HepG2 (cell line): ENCODE measurements around the gene LRIG3. TPM values are rescaled to one million over a fixed set of nuclear protein-coding genes. Genes with fewer than 3 reads are reported as not detected.

Experiments used
- ATAC-seq: fragments of 200-7000 bp; cut with Tn5 transposase; 3 replicates; pipeline ENCODE4 v1.9.1; 2020; ENCODE audit warnings: mild to moderate bottlenecking, moderate library complexity
- BruUV-seq: library from RNA; stranded (reverse); fragments of 400-500 nt; replicated peaks from 2 replicates; lab custom pipeline; 2021; lab: Mats Ljungman, UMichigan
- CTCF ChIA-PET: fragments of 300-600 bp; formaldehyde crosslinking; extraction: SDS; loops from one replicate; lab custom pipeline; 2021; ENCODE audit warnings: low total read pairs, inconsistent platforms, low intra/inter-chr PET ratio; lab: Yijun Ruan, JAX
- POLR2A ChIA-PET: fragments of 350-600 bp; sonication (Branson Sonifier 250); formaldehyde crosslinking; loops from one replicate; lab custom pipeline; 2020; ENCODE audit warnings: antibody characterized with exemption, inconsistent platforms; lab: Yijun Ruan, JAX
- DNase-seq: peaks from one replicate; pipeline ENCODE4 v3.0.0-alpha.2; 2015; ENCODE audit warnings: low spot score
- FAIRE-seq: peaks from 3 replicates; lab custom pipeline; 2011; peaks lifted over from hg19 to GRCh38; lab: Jason Lieb, UNC
- H2AFZ ChIP-seq: one replicate; pipeline ENCODE4 v1.6.1; 2011; ENCODE audit warnings: low read length, inconsistent platforms
- H3K27ac ChIP-seq: fragments of 300-600 bp; 3 replicates; pipeline ENCODE4 v1.8.0; 2011; ENCODE audit warnings: mixed run types, mild to moderate bottlenecking, mixed read lengths, low read length, inconsistent platforms; ENCODE audit not compliant: insufficient read depth; ENCODE audit errors: extremely low read length
- H3K27me3 ChIP-seq, 2 experiments: fragments of 200-600 bp in 1 of 2; 2 replicates in 1 of 2; 3 replicates in 1 of 2; pipeline versions ENCODE4 v1.6.0 to v1.8.0; 2011; ENCODE audit warnings: low read length in 2 of 2, mild to moderate bottlenecking in 2 of 2, moderate library complexity in 2 of 2, inconsistent platforms in 1 of 2; ENCODE audit not compliant: insufficient read depth in 2 of 2, control insufficient read depth in 1 of 2
- H3K36me3 ChIP-seq, 2 experiments: fragments of 200-600 bp in 1 of 2; replicated peaks in 1 of 2; 2 replicates in 1 of 2; 3 replicates in 1 of 2; pipeline versions ENCODE4 v1.5.1 to v1.8.0; 2011; ENCODE audit warnings: low read length in 2 of 2, inconsistent platforms in 1 of 2; ENCODE audit not compliant: insufficient read depth in 2 of 2, control insufficient read depth in 1 of 2
- H3K4me1 ChIP-seq: 2 replicates; pipeline ENCODE4 v1.5.1; 2012; ENCODE audit warnings: low read length, inconsistent platforms; ENCODE audit not compliant: insufficient read depth
- H3K4me2 ChIP-seq: 2 replicates; pipeline ENCODE4 v1.6.0; 2011; ENCODE audit warnings: low read depth, low read length, inconsistent platforms
- H3K4me3 ChIP-seq, 3 experiments: fragments of 200-600 bp in 1 of 3; sonication (generic), shearing (Covaris generic) in 1 of 3; replicated peaks in 1 of 3; 2 replicates each; pipeline ENCODE4 v1.5.1; 2011 to 2016; ENCODE audit warnings: low read length in 3 of 3, inconsistent platforms in 2 of 3, low read depth in 2 of 3, mild to moderate bottlenecking in 2 of 3, control low read depth in 1 of 3, mixed read lengths in 1 of 3; ENCODE audit not compliant: insufficient read depth in 1 of 3
- H3K79me2 ChIP-seq: one replicate; pipeline ENCODE4 v1.6.1; 2011; ENCODE audit warnings: low read length, inconsistent platforms; ENCODE audit not compliant: insufficient read depth
- H3K9ac ChIP-seq: 2 replicates; pipeline ENCODE4 v1.6.0; 2011; ENCODE audit warnings: mild to moderate bottlenecking, low read depth, low read length, inconsistent platforms; ENCODE audit not compliant: insufficient read depth
- H3K9me3 ChIP-seq: 2 replicates; pipeline ENCODE4 v1.5.1; 2012; ENCODE audit warnings: mild to moderate bottlenecking, low read length
- H4K20me1 ChIP-seq: 2 replicates; pipeline ENCODE4 v1.6.0; 2011; ENCODE audit warnings: inconsistent platforms, mild to moderate bottlenecking, low read length, moderate library complexity; ENCODE audit not compliant: insufficient read depth
- CREB1 ChIP-seq, 2 experiments: fragments of 450-650 bp in 1 of 2; IDR thresholded peaks; 2 replicates each; pipeline ENCODE4 v1.6.1; 2016 to 2017; ENCODE audit warnings: control low read depth in 1 of 2, mild to moderate bottlenecking in 1 of 2, missing compliant biosample characterization in 1 of 2, missing genetic modification characterization in 1 of 2
- NCOR1 ChIP-seq: fragments of 200-600 bp; sonication (generic); IDR thresholded peaks from 2 replicates; pipeline ENCODE4 v1.7.0; 2017; ENCODE audit warnings: antibody characterized with exemption, low read length, borderline replicate concordance
- WGBS: methylation state at CpG from one replicate; pipeline ENCODE4 v1.1.6; 2017; ENCODE audit warnings: low lambda C conversion rate; 5-methylcytosine and 5-hydroxymethylcytosine counted together
- in situ Hi-C: cut with HindIII; loops from 2 replicates; pipeline ENCODE4 v1.10.0; 2017; ENCODE audit warnings: low pct_unique_long_range_greater_than_20kb; ENCODE audit not compliant: extremely low pct_ligation_motif_present
- intact Hi-C: fragments of 100-400 bp; cut with micrococcal nuclease; formaldehyde crosslinking; loops from one replicate; pipeline ENCODE4 v1.10.0; 2022; ENCODE audit not compliant: unreplicated experiment
- polyA plus RNA-seq, 8 experiments: library from polyadenylated mRNA; depleted of rRNA in 3 of 8; stranded (reverse) in 7 of 8; unstranded in 1 of 8; fragments of >200 nt; fragmentation: Illumina TruSeq in 4 of 8; extraction: Trizol in 4 of 8; gene quantifications; 2 replicates each; pipeline versions ENCODE4 v1.2.1 to v1.2.3, GENCODE V29; 2011 to 2016; ENCODE audit warnings: low read depth in 4 of 8, missing spikeins in 1 of 8, mixed read lengths in 1 of 8; ENCODE audit not compliant: insufficient read depth in 1 of 8
- total RNA-seq, 5 experiments: library from RNA; depleted of rRNA; stranded (reverse); fragments of >200 nt; fragmentation: Illumina TruSeq; extraction: Trizol; gene quantifications; 2 replicates each; pipeline ENCODE4 v1.2.3, GENCODE V29; 2016; ENCODE audit warnings: low read depth in 1 of 5
- TF ChIP-seq, protein P1 (sequence below): sonication (generic); formaldehyde crosslinking; IDR thresholded peaks from 2 replicates; pipeline ENCODE4 v1.4.0; 2020; ENCODE audit warnings: low read depth, mild to moderate bottlenecking, missing genetic modification reagents
- TF ChIP-seq, protein P2 (sequence below): sonication (generic); formaldehyde crosslinking; IDR thresholded peaks from 2 replicates; pipeline ENCODE4 v1.4.0; 2020; ENCODE audit warnings: missing genetic modification reagents, borderline replicate concordance

Gene LRIG3
- total and polyA plus RNA-seq, 2 of the 13 experiments (the other 11 are each of a cell fraction or from before 2014, with no cell fraction given), result 7.7 to 17.4 TPM

DNA sequence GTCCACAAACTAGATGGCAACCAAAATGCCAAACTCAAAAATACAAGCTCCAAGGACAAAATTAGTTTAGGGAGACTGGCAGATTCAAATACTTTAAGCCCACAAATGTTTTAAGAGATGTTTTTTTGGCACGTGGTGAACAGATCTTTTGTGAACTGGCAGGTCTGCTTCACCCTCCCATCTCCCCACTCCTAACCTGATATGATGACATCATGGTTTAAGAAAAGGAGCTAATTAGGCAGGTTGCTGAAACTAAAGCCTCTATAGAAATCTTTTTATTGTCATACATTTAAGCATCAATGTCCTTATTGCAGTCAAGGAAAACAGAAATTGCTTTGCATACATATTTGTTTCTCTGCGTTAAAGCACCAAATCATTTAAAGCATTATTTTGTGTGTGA, 5.8 kb downstream of the LRIG3 start (continued):
- TF ChIP-seq, protein P1, sequence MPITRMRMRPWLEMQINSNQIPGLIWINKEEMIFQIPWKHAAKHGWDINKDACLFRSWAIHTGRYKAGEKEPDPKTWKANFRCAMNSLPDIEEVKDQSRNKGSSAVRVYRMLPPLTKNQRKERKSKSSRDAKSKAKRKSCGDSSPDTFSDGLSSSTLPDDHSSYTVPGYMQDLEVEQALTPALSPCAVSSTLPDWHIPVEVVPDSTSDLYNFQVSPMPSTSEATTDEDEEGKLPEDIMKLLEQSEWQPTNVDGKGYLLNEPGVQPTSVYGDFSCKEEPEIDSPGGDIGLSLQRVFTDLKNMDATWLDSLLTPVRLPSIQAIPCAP (CRISPR knock-in tag), result no peak
- TF ChIP-seq, protein P2, sequence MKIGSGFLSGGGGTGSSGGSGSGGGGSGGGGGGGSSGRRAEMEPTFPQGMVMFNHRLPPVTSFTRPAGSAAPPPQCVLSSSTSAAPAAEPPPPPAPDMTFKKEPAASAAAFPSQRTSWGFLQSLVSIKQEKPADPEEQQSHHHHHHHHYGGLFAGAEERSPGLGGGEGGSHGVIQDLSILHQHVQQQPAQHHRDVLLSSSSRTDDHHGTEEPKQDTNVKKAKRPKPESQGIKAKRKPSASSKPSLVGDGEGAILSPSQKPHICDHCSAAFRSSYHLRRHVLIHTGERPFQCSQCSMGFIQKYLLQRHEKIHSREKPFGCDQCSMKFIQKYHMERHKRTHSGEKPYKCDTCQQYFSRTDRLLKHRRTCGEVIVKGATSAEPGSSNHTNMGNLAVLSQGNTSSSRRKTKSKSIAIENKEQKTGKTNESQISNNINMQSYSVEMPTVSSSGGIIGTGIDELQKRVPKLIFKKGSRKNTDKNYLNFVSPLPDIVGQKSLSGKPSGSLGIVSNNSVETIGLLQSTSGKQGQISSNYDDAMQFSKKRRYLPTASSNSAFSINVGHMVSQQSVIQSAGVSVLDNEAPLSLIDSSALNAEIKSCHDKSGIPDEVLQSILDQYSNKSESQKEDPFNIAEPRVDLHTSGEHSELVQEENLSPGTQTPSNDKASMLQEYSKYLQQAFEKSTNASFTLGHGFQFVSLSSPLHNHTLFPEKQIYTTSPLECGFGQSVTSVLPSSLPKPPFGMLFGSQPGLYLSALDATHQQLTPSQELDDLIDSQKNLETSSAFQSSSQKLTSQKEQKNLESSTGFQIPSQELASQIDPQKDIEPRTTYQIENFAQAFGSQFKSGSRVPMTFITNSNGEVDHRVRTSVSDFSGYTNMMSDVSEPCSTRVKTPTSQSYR (CRISPR knock-in tag), result no peak
- TF ChIP-seq CREB1 (IDR thresholded peaks at IDR 0.05) (0 out of 2 replicates have a peak, but pooled peaks have one; percentile 9), CREB1 (CRISPR knock-in tag; IDR thresholded peaks at IDR 0.05) (no peak)
- TF ChIP-seq, all 625 proteins: peak for 2

DNA sequence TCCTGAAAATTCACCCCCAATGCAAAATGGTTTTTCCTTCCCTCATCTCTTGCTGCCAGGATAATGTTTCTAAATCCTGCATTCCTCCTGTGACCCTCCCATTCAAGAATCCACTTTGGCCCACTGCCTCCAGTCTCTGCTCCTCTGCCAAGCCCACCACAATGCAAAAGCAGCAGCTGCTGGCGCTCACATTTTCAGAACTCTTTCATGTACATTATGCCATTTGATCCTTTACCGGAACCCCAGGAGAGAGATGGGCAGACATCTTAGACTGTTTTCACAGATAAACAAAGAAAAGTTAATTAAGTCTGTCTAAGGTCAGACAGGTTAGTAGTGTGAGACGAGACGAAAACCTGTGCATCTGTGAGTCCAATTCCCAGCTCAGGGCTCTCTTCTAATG, 12.9 kb downstream of the LRIG3 start:
- in situ Hi-C loops, result no loop called here
- Histone ChIP-seq H3K4me2 (no peak overlapping the region), H2AFZ (no peak overlapping the region), H3K9ac (no peak overlapping the region), H3K79me2 (peaks cover 3% of the 10 kb centered on the region), H3K4me1 (peaks cover 5% of the 10 kb centered on the region), H3K4me3 (no peak overlapping the region), H3K36me3 (peaks cover 2 to 15% of the 10 kb centered on the region in 2 experiments; a peak in 3 of 5 replicates), H3K27ac (no peak overlapping the region), H3K9me3 (no peaks in the 10 kb centered on the region), H4K20me1 (no peaks in the 10 kb centered on the region), H3K27me3 (no peaks in the 10 kb centered on the region)
- intact Hi-C loops, result no loop called here
- DNase-seq (no peak), FAIRE-seq (no peak), ATAC-seq (no peak)
- POLR2A ChIA-PET, result no interaction called here
- WGBS, result 91% methylated on average over 4 of the region's 4 CpGs
- CTCF ChIA-PET, result no interaction called here
- no peak for TF ChIP-seq NCOR1
- BruUV-seq, result no TSS peak
